ENCODE results near the gene EXOC1. TPM values are rescaled to one million over a fixed set of nuclear protein-coding genes. Genes with fewer than 3 reads are reported as not detected.
"Not testable (repeated sequence)": the region's sequence is repeated elsewhere in the genome, so short reads cannot be mapped to it uniquely, and the experiment has no call there.

EXOC1 gene
- 10 to 100 TPM in 11 of 12 donors, not detected in 1; 20.2 to 36.8 (median 28.8) TPM for polyA plus RNA-seq (ENCODE audit: insufficient read length in 12 of 12)
- long read RNA-seq, donor 1, partial matches to known transcripts = 11 of 14 reads
- long read RNA-seq, donor 1, other reads (novel, unspliced or antisense) = 0 of 14 reads
- long read RNA-seq, donor 2, partial matches to known transcripts = 0 of 7 reads
- long read RNA-seq, donor 2, other reads (novel, unspliced or antisense) = 7 of 7 reads
- long read RNA-seq, donor 3, partial matches to known transcripts = 0 of 2 reads
- long read RNA-seq, donor 3, other reads (novel, unspliced or antisense) = 0 of 2 reads
- long read RNA-seq, donor 4, partial matches to known transcripts = 0 of 1 reads
- long read RNA-seq, donor 4, other reads (novel, unspliced or antisense) = 0 of 1 reads
- long read RNA-seq, donor 5, partial matches to known transcripts = 0 of 1 reads
- long read RNA-seq, donor 5, other reads (novel, unspliced or antisense) = 0 of 1 reads
- long read RNA-seq, donor 6, partial matches to known transcripts = 0 of 6 reads
- long read RNA-seq, donor 6, other reads (novel, unspliced or antisense) = 5 of 6 reads
- long read RNA-seq, donor 7 = 0 reads
- long read RNA-seq, donor 8 = 0 reads
- long read RNA-seq, donor 9, partial matches to known transcripts = 0 of 1 reads
- long read RNA-seq, donor 9, other reads (novel, unspliced or antisense) = 0 of 1 reads
- long read RNA-seq, donor 10, partial matches to known transcripts = 0 of 1 reads
- long read RNA-seq, donor 10, other reads (novel, unspliced or antisense) = 0 of 1 reads
- long read RNA-seq, donor 11 = 0 reads

GRCh38 chr4:55853484-55854046 is at the start of gene EXOC1:
EXOC1 (plus strand) TSS chr4:55853648; CDS start chr4:55858324, 4,676 bp downstream.
- peak; percentile 96 for DNase-seq

GRCh38 chr4:55807556-55807955 is 45.9 kb upstream of the EXOC1 start:
- DNase-seq = no peak

- no peak for DNase-seq
Measured at GRCh38 chr4:55808186-55808585, 45.3 kb upstream of the EXOC1 start.

GRCh38 chr4:55808632-55809031 is 44.8 kb upstream of the EXOC1 start:
- DNase-seq = no peak

GRCh38 chr4:55817691-55818090 is 35.8 kb upstream of the EXOC1 start:
- no peak for DNase-seq

- DNase-seq = peak; percentile 31
Measured at GRCh38 chr4:55819634-55820033, 33.8 kb upstream of the EXOC1 start, which contains the start of gene EXOC1L. EXOC1L (plus strand) TSS chr4:55819790; CDS start chr4:55820027, 237 bp downstream.

- no peak for DNase-seq
Measured at GRCh38 chr4:55820279-55820678, 33.2 kb upstream of the EXOC1 start.

- no peak for DNase-seq
Measured at GRCh38 chr4:55822329-55822728, 31.1 kb upstream of the EXOC1 start.

- DNase-seq = no peak
Measured at GRCh38 chr4:55824865-55825264, 28.6 kb upstream of the EXOC1 start.

GRCh38 chr4:55826986-55827385 is 26.5 kb upstream of the EXOC1 start:
- no peak for DNase-seq

GRCh38 chr4:55827582-55827981 is 25.9 kb upstream of the EXOC1 start:
- no peak for DNase-seq

GRCh38 chr4:55830048-55830447 is 23.4 kb upstream of the EXOC1 start:
- DNase-seq = no peak

- no peak for DNase-seq
Measured at GRCh38 chr4:55830716-55831115, 22.7 kb upstream of the EXOC1 start.

GRCh38 chr4:55834086-55834795 is 19.2 kb upstream of the EXOC1 start:
- DNase-seq = no peak

- DNase-seq = no peak
Measured at GRCh38 chr4:55837903-55838302, 15.5 kb upstream of the EXOC1 start.

GRCh38 chr4:55838356-55838755 is 15.1 kb upstream of the EXOC1 start:
- DNase-seq = no peak

GRCh38 chr4:55838952-55839351 is 14.5 kb upstream of the EXOC1 start:
- no peak for DNase-seq

GRCh38 chr4:55840956-55841355 is 12.5 kb upstream of the EXOC1 start:
- no peak for DNase-seq

GRCh38 chr4:55841373-55842239 is 11.8 kb upstream of the EXOC1 start:
- not testable (repeated sequence) for DNase-seq

- not testable (repeated sequence) for DNase-seq
Measured at GRCh38 chr4:55842312-55842711, 11.1 kb upstream of the EXOC1 start.

GRCh38 chr4:55849724-55850123 is 3.7 kb upstream of the EXOC1 start:
- DNase-seq = no peak

Data from muscle of arm (tissue), 14 donors.